Cardiac muscle cell (in vitro differentiated cells and primary cell): ENCODE results near the gene LIPC. TPM values are rescaled to one million over a fixed set of nuclear protein-coding genes. Genes with fewer than 3 reads are reported as not detected.

Source experiments
- DNase-seq, 2 donors: peaks; one replicate each; pipeline versions ENCODE4 v3.0.0 to v3.0.0-alpha.2; 2010 to 2017; ENCODE audit warnings: low read depth in 1 of 2, low spot score in 1 of 2
- H3K27ac ChIP-seq: fragments of 200-600 bp; sonication (generic); 2 replicates; pipeline ENCODE4 v1.5.1; 2016
- H3K27me3 ChIP-seq: fragments of 200-600 bp; sonication (generic); 2 replicates; pipeline ENCODE4 v1.6.0; 2016; ENCODE audit warnings: control low read depth
- H3K36me3 ChIP-seq: fragments of 200-600 bp; sonication (generic); 2 replicates; pipeline ENCODE4 v1.5.1; 2016; ENCODE audit warnings: control low read depth
- H3K4me1 ChIP-seq: fragments of 200-600 bp; sonication (generic); 2 replicates; pipeline ENCODE4 v1.8.1; 2017; ENCODE audit warnings: low read depth, mild to moderate bottlenecking, mixed run types
- H3K4me3 ChIP-seq: fragments of 200-600 bp; sonication (generic); 2 replicates; pipeline ENCODE4 v1.5.1; 2016; ENCODE audit warnings: mild to moderate bottlenecking
- H3K9me3 ChIP-seq: fragments of 200-600 bp; sonication (generic); 2 replicates; pipeline ENCODE4 v1.5.1; 2017; ENCODE audit warnings: low read depth, mild to moderate bottlenecking, control low read depth
- polyA plus RNA-seq: library from polyadenylated mRNA; unstranded; fragments of >200 nt; fragmentation: Nextera tagmentation; extraction: Ambion mirVana; gene quantifications from 2 replicates; pipeline ENCODE4 v1.2.1, GENCODE V29; 2016
- total RNA-seq: library from RNA; depleted of rRNA; stranded (reverse); fragments of >200 nt; gene quantifications from 2 replicates; pipeline ENCODE4 v1.2.3, GENCODE V29; 2016
- TF ChIP-seq, protein P1 (sequence below): IDR thresholded peaks from 2 replicates; pipeline ENCODE4 v1.5.1; 2012; ENCODE audit warnings: low read depth, mild to moderate bottlenecking, low read length

LIPC gene
- total and polyA plus RNA-seq, 2 experiments from 2014 or later: not detected

DNA sequence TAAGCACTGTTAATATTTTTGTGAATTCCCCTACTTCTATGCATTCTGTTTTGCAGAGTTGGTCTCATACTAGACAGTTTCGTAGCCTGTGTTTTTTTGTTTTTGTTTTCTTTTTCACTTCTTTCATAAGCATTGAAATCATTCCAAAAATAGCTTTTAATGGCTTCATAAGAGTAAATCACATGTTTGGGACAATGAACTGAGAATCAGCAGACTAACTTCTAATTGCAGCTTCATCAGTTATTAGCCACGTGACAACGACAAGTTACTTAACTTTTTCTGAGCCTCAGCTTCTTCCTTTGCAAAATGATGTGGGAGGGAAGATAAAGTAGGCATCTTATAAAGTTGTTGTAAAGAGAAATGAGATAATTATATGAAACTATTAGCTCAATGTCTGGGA, 124.8 kb downstream of the LIPC start:
- no peak overlapping the region for H3K27ac ChIP-seq
- no peaks in the 10 kb centered on the region for H3K27me3 ChIP-seq
- no peaks in the 10 kb centered on the region for H3K9me3 ChIP-seq
- TF ChIP-seq, protein P1, sequence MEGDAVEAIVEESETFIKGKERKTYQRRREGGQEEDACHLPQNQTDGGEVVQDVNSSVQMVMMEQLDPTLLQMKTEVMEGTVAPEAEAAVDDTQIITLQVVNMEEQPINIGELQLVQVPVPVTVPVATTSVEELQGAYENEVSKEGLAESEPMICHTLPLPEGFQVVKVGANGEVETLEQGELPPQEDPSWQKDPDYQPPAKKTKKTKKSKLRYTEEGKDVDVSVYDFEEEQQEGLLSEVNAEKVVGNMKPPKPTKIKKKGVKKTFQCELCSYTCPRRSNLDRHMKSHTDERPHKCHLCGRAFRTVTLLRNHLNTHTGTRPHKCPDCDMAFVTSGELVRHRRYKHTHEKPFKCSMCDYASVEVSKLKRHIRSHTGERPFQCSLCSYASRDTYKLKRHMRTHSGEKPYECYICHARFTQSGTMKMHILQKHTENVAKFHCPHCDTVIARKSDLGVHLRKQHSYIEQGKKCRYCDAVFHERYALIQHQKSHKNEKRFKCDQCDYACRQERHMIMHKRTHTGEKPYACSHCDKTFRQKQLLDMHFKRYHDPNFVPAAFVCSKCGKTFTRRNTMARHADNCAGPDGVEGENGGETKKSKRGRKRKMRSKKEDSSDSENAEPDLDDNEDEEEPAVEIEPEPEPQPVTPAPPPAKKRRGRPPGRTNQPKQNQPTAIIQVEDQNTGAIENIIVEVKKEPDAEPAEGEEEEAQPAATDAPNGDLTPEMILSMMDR: no peak
- DNase-seq: no peak
- H3K4me3 ChIP-seq: no peak overlapping the region
- H3K4me1 ChIP-seq: no peaks in the 10 kb centered on the region
- H3K36me3 ChIP-seq: no peaks in the 10 kb centered on the region

GRCh38 chr15:58558777-58559176, 127.0 kb downstream of the LIPC start:
- no peaks in the 10 kb centered on the region for H3K9me3 ChIP-seq
- no peak overlapping the region for H3K27ac ChIP-seq
- H3K27me3 ChIP-seq: no peaks in the 10 kb centered on the region
- no peak overlapping the region for H3K4me3 ChIP-seq
- no peaks in the 10 kb centered on the region for H3K36me3 ChIP-seq
- TF ChIP-seq, protein P1: no peak
- H3K4me1 ChIP-seq: no peaks in the 10 kb centered on the region
- no peak for DNase-seq

GRCh38 chr15:58559904-58560588, 128.3 kb downstream of the LIPC start:
- no peak overlapping the region for H3K27ac ChIP-seq
- H3K4me1 ChIP-seq: no peaks in the 10 kb centered on the region
- no peak overlapping the region for H3K4me3 ChIP-seq
- no peak for DNase-seq
- TF ChIP-seq, protein P1: no peak
- no peaks in the 10 kb centered on the region for H3K27me3 ChIP-seq
- H3K36me3 ChIP-seq: no peaks in the 10 kb centered on the region
- no peaks in the 10 kb centered on the region for H3K9me3 ChIP-seq

GRCh38 chr15:58561321-58561720, 129.5 kb downstream of the LIPC start:
- Histone ChIP-seq H3K4me3 (no peak overlapping the region), H3K27me3 (no peaks in the 10 kb centered on the region), H3K27ac (no peak overlapping the region), H3K4me1 (no peaks in the 10 kb centered on the region), H3K9me3 (no peaks in the 10 kb centered on the region), H3K36me3 (no peaks in the 10 kb centered on the region)
- no peak for DNase-seq
- TF ChIP-seq, protein P1: no peak

GRCh38 chr15:58562135-58562534, 130.3 kb downstream of the LIPC start:
- no peak for DNase-seq
- Histone ChIP-seq H3K9me3 (no peaks in the 10 kb centered on the region), H3K36me3 (no peaks in the 10 kb centered on the region), H3K27me3 (no peaks in the 10 kb centered on the region), H3K4me1 (no peaks in the 10 kb centered on the region), H3K4me3 (no peak overlapping the region), H3K27ac (no peak overlapping the region)
- TF ChIP-seq, protein P1: no peak
